ENCODE data around the gene S1PR1.
A peak's percentile ranks its signal among the peaks of the same experiment; 100 is the strongest.

The S1PR1 gene

GRCh38 chr1:101259744-101260148 is 22.9 kb downstream of the S1PR1 start:
- Mint-ChIP-seq H3K9me3 (no peaks in the 10 kb centered on the region), H3K27me3 (no peaks in the 10 kb centered on the region), H3K36me3 (ENCODE audit: insufficient read depth) (no peaks in the 10 kb centered on the region), H3K27ac (ENCODE audit: low read depth) (peak overlapping the region; percentile 73), H3K4me3 (no peak overlapping the region), H3K4me1 (peaks cover 64% of the 10 kb centered on the region)
- peak; percentile 23 for ATAC-seq (replicated peaks; ENCODE audit: extremely low read depth, poor library complexity, severe bottlenecking)
- no peak for DNase-seq (ENCODE audit: low spot score in 2 of 2)

- DNase-seq (ENCODE audit: low spot score in 2 of 2) (no peak), ATAC-seq (replicated peaks; ENCODE audit: extremely low read depth, poor library complexity, severe bottlenecking) (no peak)
- peaks cover 74% of the 10 kb centered on the region for H3K4me1 Mint-ChIP-seq
Observed at GRCh38 chr1:101260556-101261350, 23.9 kb downstream of the S1PR1 start.

GRCh38 chr1:101261623-101262022 is 24.8 kb downstream of the S1PR1 start:
- no peak overlapping the region for H3K4me3 Mint-ChIP-seq
- H3K9me3 Mint-ChIP-seq = no peaks in the 10 kb centered on the region
- DNase-seq (ENCODE audit: low spot score in 2 of 2) = no peak
- peaks cover 76% of the 10 kb centered on the region for H3K4me1 Mint-ChIP-seq
- no peak overlapping the region for H3K27ac Mint-ChIP-seq (ENCODE audit: low read depth)
- no peaks in the 10 kb centered on the region for H3K27me3 Mint-ChIP-seq
- H3K36me3 Mint-ChIP-seq (ENCODE audit: insufficient read depth) = no peaks in the 10 kb centered on the region
- ATAC-seq (replicated peaks; ENCODE audit: extremely low read depth, poor library complexity, severe bottlenecking) = no peak

More at GRCh38 chr1:101260556-101261350, 23.9 kb downstream of the S1PR1 start:
- Mint-ChIP-seq H3K27me3 (no peaks in the 10 kb centered on the region), H3K4me3 (no peak overlapping the region), H3K27ac (ENCODE audit: low read depth) (peak overlapping the region; percentile 73), H3K36me3 (ENCODE audit: insufficient read depth) (no peaks in the 10 kb centered on the region), H3K9me3 (no peaks in the 10 kb centered on the region)

- no peaks in the 10 kb centered on the region for H3K36me3 Mint-ChIP-seq (ENCODE audit: insufficient read depth)
- H3K4me1 Mint-ChIP-seq = peaks cover 78% of the 10 kb centered on the region
Observed at GRCh38 chr1:101262060-101262459, 25.2 kb downstream of the S1PR1 start.

GRCh38 chr1:101262630-101263348 is 26.0 kb downstream of the S1PR1 start:
- Mint-ChIP-seq H3K9me3 (no peaks in the 10 kb centered on the region), H3K4me1 (peaks cover 79% of the 10 kb centered on the region), H3K27me3 (no peaks in the 10 kb centered on the region), H3K4me3 (peak overlapping the region; percentile 70), H3K27ac (ENCODE audit: low read depth) (peak overlapping the region; percentile 67), H3K36me3 (ENCODE audit: insufficient read depth) (no peaks in the 10 kb centered on the region)
- DNase-seq (ENCODE audit: low spot score in 2 of 2) (no peak), ATAC-seq (replicated peaks; ENCODE audit: extremely low read depth, poor library complexity, severe bottlenecking) (no peak)

More at GRCh38 chr1:101262060-101262459, 25.2 kb downstream of the S1PR1 start:
- H3K4me3 Mint-ChIP-seq = peak overlapping the region; percentile 70
- DNase-seq (ENCODE audit: low spot score in 2 of 2) (no peak), ATAC-seq (replicated peaks; ENCODE audit: extremely low read depth, poor library complexity, severe bottlenecking) (no peak)
- H3K27ac Mint-ChIP-seq (ENCODE audit: low read depth) = peak overlapping the region; percentile 67
- no peaks in the 10 kb centered on the region for H3K27me3 Mint-ChIP-seq
- H3K9me3 Mint-ChIP-seq = no peaks in the 10 kb centered on the region

- H3K4me1 Mint-ChIP-seq = peaks cover 70% of the 10 kb centered on the region
- peak overlapping the region; percentile 52 for H3K4me3 Mint-ChIP-seq
- no peaks in the 10 kb centered on the region for H3K9me3 Mint-ChIP-seq
- DNase-seq (ENCODE audit: low spot score in 2 of 2) (no peak), ATAC-seq (replicated peaks; ENCODE audit: extremely low read depth, poor library complexity, severe bottlenecking) (peak; percentile 64)
- H3K27ac Mint-ChIP-seq (ENCODE audit: low read depth) = peak overlapping the region; percentile 70
- no peaks in the 10 kb centered on the region for H3K27me3 Mint-ChIP-seq
- no peaks in the 10 kb centered on the region for H3K36me3 Mint-ChIP-seq (ENCODE audit: insufficient read depth)
Observed at GRCh38 chr1:101264697-101265096, 27.9 kb downstream of the S1PR1 start.

GRCh38 chr1:101265684-101266083 is 28.9 kb downstream of the S1PR1 start:
- peak overlapping the region; percentile 70 for H3K27ac Mint-ChIP-seq (ENCODE audit: low read depth)
- peaks cover 60% of the 10 kb centered on the region for H3K4me1 Mint-ChIP-seq

GRCh38 chr1:101267082-101267481 is 30.3 kb downstream of the S1PR1 start:
- Mint-ChIP-seq H3K9me3 (no peaks in the 10 kb centered on the region), H3K27me3 (no peaks in the 10 kb centered on the region), H3K36me3 (ENCODE audit: insufficient read depth) (no peaks in the 10 kb centered on the region), H3K4me1 (peaks cover 54% of the 10 kb centered on the region), H3K4me3 (no peak overlapping the region), H3K27ac (ENCODE audit: low read depth) (peak overlapping the region; percentile 70)
- ATAC-seq (replicated peaks; ENCODE audit: extremely low read depth, poor library complexity, severe bottlenecking) (no peak), DNase-seq (ENCODE audit: low spot score in 2 of 2) (no peak)

More at GRCh38 chr1:101265684-101266083, 28.9 kb downstream of the S1PR1 start:
- no peaks in the 10 kb centered on the region for H3K27me3 Mint-ChIP-seq
- no peak for ATAC-seq (replicated peaks; ENCODE audit: extremely low read depth, poor library complexity, severe bottlenecking)
- H3K9me3 Mint-ChIP-seq = no peaks in the 10 kb centered on the region
- H3K36me3 Mint-ChIP-seq (ENCODE audit: insufficient read depth) = no peaks in the 10 kb centered on the region
- H3K4me3 Mint-ChIP-seq = peak overlapping the region; percentile 52
- DNase-seq (ENCODE audit: low spot score in 2 of 2) = no peak

GRCh38 chr1:101268893-101269292 is 32.1 kb downstream of the S1PR1 start:
- Mint-ChIP-seq H3K36me3 (ENCODE audit: insufficient read depth) (no peaks in the 10 kb centered on the region), H3K9me3 (no peaks in the 10 kb centered on the region), H3K27me3 (no peaks in the 10 kb centered on the region), H3K27ac (ENCODE audit: low read depth) (no peak overlapping the region), H3K4me3 (no peak overlapping the region), H3K4me1 (peaks cover 44% of the 10 kb centered on the region)
- ATAC-seq (replicated peaks; ENCODE audit: extremely low read depth, poor library complexity, severe bottlenecking) = no peak
- DNase-seq (ENCODE audit: low spot score in 2 of 2) = no peak

- Mint-ChIP-seq H3K27ac (ENCODE audit: low read depth) (no peak overlapping the region), H3K36me3 (ENCODE audit: insufficient read depth) (peaks cover 2% of the 10 kb centered on the region), H3K4me3 (no peak overlapping the region), H3K27me3 (no peaks in the 10 kb centered on the region), H3K4me1 (peaks cover 52% of the 10 kb centered on the region), H3K9me3 (no peaks in the 10 kb centered on the region)
- DNase-seq (ENCODE audit: low spot score in 2 of 2) = no peak
- ATAC-seq (replicated peaks; ENCODE audit: extremely low read depth, poor library complexity, severe bottlenecking) = no peak
Observed at GRCh38 chr1:101275672-101276071, 38.9 kb downstream of the S1PR1 start.

GRCh38 chr1:101276818-101277217 is 40.0 kb downstream of the S1PR1 start:
- ATAC-seq (replicated peaks; ENCODE audit: extremely low read depth, poor library complexity, severe bottlenecking) = no peak
- Mint-ChIP-seq H3K4me3 (no peak overlapping the region), H3K4me1 (peaks cover 62% of the 10 kb centered on the region), H3K9me3 (no peaks in the 10 kb centered on the region), H3K27me3 (no peaks in the 10 kb centered on the region), H3K27ac (ENCODE audit: low read depth) (peak overlapping the region; percentile 92), H3K36me3 (ENCODE audit: insufficient read depth) (peaks cover 2% of the 10 kb centered on the region)
- no peak for DNase-seq (ENCODE audit: low spot score in 2 of 2)

- peak overlapping the region; percentile 61 for H3K4me3 Mint-ChIP-seq
- H3K4me1 Mint-ChIP-seq = peaks cover 76% of the 10 kb centered on the region
- H3K9me3 Mint-ChIP-seq = no peaks in the 10 kb centered on the region
- no peak for DNase-seq (ENCODE audit: low spot score in 2 of 2)
- peaks cover 5% of the 10 kb centered on the region for H3K36me3 Mint-ChIP-seq (ENCODE audit: insufficient read depth)
- H3K27me3 Mint-ChIP-seq = no peaks in the 10 kb centered on the region
- H3K27ac Mint-ChIP-seq (ENCODE audit: low read depth) = peak overlapping the region; percentile 92
- peak; percentile 55 for ATAC-seq (replicated peaks; ENCODE audit: extremely low read depth, poor library complexity, severe bottlenecking)
Observed at GRCh38 chr1:101278238-101278637, 41.4 kb downstream of the S1PR1 start.

- DNase-seq (ENCODE audit: low spot score in 2 of 2) = no peak
- Mint-ChIP-seq H3K4me3 (peak overlapping the region; percentile 61), H3K36me3 (ENCODE audit: insufficient read depth) (peaks cover 5% of the 10 kb centered on the region), H3K27ac (ENCODE audit: low read depth) (peak overlapping the region; percentile 92), H3K4me1 (peaks cover 80% of the 10 kb centered on the region), H3K9me3 (no peaks in the 10 kb centered on the region), H3K27me3 (no peaks in the 10 kb centered on the region)
- peak; percentile 63 for ATAC-seq (replicated peaks; ENCODE audit: extremely low read depth, poor library complexity, severe bottlenecking)
Observed at GRCh38 chr1:101278845-101279244, 42.0 kb downstream of the S1PR1 start.
